HG02763 (cell line): ENCODE results near the gene PRCD.
"Not testable (repeated sequence)": the region's sequence is repeated elsewhere in the genome, so short reads cannot be mapped to it uniquely, and the experiment has no call there.

Experiments used
- ATAC-seq: cut with Tn5 transposase; IDR thresholded peaks from one replicate; pipeline ENCODE4 v1.9.1; 2021; ENCODE audit warnings: mild to moderate bottlenecking, moderate library complexity; ENCODE audit not compliant: unreplicated experiment

PRCD gene

DNA sequence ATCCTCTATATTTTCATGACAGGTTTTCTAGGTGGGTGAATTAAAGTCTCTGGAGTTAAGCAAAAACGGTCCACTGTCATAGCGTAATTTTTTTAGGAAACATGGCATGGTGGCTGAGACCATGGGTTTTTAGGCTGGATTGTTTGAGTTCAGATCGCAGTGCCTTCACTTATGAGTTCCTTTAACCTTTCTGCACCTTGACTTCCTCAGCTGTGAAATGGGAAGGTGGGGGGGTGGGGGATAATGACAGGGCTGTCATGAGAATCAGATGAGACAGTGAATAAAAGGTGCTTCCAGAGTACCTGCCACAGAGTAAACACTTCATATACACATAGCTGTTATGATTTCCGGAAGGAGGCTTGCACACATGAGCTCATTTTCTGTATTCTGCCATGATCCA lies 11.8 kb downstream of the PRCD start:
- ATAC-seq: no peak

DNA sequence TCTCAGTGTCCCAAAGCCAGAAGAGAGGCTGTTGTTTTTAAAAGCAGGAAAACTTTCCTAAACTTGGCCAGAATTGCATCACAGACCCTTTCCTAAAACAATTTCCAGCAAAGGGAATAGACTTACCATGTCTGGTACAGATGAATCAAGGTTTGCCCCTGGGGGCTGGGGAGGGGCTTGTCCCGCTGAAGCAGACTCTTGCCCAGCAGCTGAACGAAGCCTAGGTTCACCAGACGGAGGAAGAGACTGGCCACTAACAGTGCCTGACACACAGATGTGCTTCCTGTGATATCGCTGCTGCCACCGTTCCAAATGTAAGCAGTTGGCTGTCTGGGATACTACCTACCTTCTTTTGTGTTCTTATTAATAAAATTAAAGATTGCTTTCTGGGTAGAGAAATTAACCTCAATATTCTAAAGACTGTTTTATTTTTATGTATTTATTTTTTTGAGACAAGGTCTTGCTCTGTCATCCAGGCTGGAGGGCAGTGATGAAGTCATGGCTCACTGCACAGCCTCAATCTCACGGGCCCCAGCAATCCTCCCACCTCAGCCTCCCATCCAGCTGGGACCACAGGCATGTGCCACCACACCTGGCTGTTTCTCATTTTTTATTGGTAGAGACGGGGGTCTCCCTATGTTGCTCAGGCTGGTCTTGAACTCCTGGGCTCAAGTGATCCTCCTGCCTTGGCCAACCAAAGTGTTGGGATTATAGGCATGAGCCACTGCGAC lies 13.5 kb downstream of the PRCD start:
- no peak for ATAC-seq

DNA sequence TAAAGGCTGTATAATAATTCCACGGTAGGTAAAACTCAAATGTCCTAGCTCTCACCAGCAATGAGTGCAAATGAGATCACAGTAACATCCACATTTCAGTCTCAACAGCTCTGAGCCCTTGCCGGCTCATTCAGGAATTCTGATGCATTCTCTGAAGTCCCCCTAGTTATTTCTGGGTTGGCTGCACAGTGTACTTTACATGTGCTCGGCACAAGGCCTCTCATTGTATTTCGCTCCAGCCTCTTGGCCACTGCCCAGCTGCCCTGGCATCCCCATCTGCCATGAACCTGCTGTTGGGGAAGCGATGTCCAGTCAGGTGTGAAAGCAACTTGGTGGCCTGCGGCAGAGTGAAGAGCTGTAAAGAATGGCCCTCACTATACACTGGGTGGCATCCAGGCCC lies 14.3 kb downstream of the PRCD start:
- no peak for ATAC-seq

DNA sequence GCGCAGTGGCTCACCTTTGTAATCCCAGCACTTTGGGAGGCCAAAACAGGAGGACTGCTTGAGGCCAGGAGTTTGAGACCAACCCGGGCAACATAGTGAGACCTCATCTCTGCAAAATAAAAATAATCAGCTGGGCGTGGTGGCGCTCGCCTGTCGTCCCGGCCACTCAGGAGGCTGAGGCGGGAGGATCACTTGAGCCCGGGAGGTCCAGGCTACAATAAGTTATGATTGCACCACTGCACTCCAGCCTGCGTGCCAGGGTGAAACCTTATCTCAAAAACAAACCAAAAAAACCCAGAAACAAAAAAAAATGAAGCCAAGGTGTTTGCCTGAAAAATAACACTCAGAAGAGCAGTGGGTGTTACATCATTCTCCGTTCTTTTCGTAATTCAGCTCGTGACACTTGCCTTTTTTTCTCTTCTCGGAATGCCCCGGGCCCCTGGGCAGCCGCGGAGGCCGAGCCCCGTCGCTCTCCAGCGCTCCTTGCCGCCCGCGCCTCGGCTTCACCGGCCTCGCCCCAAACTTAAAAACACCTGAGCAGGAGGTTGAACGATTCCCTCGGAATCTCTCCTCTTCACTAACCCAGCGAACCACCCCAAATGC lies 17.0 kb downstream of the PRCD start:
- no peak for ATAC-seq

DNA sequence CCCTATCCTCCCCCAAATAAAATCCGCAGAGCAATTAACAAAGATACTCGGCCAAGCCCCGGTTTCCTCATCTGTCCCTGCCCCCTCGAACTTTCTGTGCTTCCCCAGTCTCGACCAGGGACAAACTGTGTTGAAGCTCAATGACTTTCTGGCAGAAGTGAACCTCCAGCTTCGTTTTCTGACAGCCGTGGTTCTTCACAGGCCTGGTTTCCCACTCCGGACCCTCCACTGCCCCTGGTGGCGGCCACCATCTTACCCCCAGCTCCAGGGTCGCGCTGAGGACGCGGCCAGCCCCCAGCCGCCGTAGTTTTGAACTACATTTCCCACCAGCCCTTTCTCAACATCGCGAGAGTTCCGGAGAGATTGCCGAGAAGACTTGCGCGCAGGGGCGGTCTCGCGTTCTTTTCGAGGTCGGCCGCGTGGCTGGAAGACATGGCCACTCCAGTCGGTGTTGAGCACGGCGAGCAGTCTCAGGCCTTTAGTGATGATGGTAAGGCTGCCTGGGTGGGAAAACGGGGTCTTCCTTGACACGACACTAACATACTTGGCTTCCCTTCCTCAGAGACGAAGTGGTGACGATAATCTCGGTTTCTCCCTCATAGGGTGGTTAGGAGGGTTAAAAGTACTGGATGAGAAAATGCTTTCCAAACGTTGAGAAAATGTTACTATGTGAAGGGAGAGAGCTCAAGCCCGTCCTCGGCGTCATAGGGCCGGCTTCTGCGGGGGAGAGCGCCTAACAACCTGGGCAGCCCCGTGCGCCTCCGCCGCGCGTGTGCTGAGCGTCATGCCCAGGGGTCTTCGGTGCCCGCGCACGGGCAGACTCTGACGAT lies 17.7 kb downstream of the PRCD start:
- ATAC-seq: peak; percentile 79

DNA sequence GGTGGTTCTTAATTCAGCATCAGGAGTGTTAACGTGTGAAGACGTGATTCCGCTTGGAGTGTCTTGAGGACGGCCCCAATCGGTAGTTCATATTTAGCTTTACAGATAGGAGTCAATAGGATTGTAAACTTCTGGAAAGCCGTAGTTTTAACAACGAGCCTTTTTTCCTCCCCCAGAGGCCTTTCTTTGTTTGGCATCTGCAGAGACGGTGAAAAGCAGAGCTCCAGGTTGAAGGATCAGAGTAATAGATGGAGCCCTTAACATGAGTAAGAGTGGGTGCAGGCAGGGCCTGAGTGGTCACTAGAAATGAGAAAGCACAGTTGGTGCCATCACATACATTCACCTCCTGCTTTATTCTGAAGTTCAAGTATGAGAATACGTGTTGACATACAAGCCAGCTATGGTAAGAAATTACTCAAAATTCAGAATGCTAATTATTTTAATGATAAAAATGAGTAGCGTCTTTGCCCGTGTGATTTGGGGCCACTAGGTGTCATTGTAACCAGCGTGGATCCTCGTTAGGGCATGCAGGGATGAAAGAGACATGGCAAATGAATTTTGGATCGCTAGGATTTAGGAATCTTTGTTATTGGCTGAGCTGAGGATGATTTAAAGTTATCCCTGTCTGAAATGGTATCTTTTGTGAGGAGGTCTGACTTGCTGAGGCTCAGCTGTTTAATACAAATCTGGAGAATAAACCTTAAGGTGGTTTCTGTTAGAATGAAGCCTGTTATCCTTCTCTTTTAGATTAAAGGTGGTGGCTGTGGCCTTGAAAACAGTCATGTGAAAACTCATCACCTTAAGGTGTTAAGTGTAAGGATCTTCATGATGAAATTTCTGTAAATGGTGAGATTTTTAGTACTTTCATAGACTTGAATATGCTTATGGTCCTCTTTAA lies 18.6 kb downstream of the PRCD start:
- ATAC-seq: no peak

DNA sequence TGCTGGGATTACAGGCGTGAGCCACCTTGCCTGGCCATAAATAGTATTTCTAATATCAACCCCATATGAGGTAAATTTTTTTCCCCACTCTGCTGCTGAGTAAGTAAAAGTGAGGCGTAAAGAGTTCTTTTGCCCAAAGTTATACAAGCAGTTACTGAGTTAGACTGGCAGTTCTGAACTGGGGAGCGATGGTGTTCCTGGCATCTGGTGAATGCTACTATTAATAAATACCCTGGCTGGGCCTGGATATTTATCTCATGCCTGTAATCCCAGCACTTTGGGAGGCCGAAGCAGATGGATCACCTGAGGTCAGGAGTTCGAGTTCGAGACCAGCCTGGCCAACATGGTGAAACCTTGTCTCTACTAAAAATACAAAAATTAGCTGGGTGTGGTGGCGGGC lies 19.6 kb downstream of the PRCD start:
- not testable (repeated sequence) for ATAC-seq

DNA sequence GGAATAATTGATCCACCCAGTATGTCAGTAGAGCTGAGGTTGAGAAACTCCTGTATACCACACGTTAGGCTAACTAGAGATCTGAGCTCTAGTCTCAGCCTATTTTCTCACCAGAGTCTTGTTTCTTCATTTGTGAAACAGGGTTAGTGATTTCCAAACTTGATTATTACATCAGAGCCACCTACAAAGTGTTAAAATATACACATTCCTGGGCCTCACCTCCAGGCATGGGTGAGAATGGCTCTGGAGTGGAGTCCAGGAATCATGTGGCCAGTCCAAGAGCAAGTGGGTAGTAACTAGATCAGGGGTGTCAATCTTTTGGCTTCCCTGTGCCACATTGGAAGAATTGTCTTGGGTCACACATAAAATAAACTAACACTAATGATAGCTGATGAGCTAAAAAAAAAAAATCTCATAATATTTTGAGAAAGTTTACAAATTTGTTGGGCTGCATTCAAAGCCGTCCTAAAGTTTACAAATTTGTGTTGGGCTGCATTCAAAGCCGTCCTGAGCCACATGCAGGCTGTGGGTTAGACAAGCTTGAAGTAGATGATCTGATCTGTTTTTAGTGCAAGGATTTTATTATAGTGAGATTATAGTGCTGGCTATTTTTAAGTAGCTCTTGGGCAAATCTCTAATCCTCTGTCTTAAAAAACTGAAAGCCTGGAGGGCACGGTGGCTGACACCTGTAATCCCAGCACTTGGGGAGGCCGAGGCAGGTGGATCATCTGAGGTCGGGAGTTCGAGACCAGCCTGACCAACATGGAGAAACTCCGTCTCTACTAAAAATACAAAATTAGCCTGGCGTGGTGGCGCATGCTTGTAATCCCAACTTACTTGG lies 20.4 kb downstream of the PRCD start:
- no peak for ATAC-seq

DNA sequence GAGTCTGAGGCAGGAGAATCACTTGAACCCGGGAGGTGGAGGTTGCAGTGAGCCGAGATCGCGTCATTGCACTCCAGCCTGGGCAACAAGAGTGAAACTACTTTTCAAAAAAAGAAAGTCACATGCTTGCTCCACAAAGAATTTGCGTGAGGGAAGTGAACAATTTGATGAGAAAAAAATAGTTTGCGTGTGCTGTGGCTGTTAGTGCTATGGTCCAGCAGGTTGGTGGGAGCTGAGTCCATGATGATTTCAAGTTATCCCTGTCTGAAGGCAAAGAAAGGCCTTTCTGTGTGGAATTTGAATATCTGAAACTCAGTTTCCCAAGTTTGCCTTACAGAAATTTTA lies 21.0 kb downstream of the PRCD start:
- ATAC-seq: no peak

DNA sequence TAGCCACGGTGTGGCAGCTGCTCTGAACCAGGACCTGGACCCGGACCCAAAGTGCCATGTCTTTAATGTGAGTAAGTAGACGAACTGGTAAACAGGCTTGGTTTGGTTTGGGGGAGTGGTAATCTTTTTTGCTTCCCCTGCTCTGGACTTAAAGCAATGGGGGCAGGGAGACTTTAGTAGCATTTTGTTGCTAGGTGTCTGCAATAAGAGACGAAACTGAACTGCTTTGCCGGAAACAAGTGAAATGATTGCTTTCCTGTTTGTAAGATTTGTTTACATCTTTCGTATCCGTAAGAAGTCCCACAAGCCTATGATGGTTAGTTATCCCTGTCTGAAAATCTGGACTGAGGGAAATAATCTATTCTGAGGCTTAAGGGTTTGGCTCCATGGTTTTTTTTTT lies 21.5 kb downstream of the PRCD start:
- no peak for ATAC-seq

DNA sequence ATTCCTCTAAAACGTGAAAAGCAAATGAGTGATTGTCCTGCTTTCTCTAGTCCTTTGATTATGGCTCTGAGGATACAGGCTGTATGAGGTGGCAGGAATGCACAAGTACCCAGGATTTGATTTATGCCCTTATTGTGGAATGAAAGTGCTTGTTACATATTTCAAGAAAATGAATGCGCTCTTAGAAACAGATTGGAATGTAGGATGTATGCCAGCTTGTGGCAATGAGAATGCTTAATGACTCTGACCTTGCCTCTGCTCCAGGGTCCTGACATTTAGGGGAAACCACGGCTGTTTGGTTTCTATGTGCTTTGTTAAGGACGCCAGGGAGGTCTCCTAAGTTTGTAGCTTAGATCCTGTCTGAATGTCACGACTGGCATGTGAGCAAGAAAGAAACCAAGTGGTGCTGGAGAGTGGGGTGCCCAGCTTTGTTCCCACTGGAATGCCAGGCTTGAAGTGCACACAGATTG lies 22.0 kb downstream of the PRCD start:
- no peak for ATAC-seq

DNA sequence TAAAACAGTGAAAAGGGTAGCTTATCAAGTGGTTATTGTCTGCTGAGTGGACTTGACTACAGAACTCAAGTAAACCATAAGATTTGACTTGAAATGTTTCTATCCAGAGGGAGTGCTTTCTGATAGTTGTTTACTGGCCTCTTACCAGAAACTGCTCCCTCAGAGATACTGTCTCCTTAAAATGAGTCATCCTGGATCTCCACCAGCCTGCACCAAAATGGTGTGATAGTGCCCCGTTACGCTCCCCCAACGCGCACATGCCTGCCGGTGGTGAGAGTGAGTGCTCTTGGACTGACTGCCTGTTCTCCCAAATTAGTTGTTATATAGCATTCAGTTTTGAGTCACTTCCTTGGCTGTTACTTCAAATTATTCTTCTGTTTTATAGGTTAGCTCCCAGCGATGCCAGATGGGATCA lies 22.9 kb downstream of the PRCD start:
- ATAC-seq: no peak

DNA sequence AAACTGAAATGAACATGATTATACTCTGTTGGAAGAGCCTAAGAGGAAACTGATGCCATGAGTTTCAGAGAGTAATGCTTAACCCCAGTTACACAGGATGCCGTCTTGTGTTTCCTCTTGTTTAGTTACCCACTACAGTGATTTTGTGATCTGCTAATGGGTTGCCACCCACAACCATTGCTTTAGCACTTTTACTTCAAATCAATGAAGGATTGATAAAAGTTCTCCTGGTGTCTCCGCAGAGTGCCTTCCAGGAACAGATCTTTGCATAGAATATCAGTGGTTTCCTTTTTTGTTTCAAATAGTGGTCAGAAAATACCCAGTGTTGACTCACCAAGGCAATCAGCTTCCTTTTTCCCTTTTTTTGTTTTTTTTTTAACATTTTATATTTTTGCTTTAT lies 23.5 kb downstream of the PRCD start:
- not testable (repeated sequence) for ATAC-seq

DNA sequence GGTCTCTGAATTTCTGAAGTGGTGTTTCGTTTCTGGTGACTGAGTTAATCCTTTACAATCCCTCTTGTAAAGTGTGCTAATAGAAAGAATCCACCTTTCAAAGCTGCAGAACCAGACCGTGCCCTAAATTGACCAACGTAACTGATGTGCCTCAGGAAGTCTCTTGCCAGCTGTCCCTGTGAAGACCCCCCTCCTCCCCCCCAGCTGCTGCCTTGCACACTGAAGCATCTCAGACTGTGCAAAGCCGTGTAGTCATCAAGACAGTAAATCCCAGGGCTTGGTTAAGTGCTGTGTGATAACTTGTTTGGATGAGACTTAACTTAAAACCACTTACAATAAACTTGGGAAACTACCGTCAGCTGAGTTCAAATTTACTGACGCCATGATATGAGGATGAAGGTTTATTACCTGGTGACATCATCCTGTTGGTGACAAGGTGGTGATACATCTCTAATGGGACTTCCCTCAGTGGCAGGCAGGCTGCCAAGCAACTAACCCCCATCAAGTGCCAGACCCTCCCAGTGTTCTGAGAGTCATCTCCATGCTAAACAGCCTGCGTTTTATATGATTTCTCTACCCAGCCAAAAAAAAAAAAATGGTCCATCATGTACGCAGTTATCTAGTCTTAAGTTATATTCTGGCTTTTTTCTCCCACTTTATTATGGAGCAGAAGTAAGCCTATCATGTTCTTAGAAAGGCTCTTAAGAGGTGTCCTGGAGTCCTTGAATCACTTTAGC lies 25.3 kb downstream of the PRCD start:
- not testable (repeated sequence) for ATAC-seq

DNA sequence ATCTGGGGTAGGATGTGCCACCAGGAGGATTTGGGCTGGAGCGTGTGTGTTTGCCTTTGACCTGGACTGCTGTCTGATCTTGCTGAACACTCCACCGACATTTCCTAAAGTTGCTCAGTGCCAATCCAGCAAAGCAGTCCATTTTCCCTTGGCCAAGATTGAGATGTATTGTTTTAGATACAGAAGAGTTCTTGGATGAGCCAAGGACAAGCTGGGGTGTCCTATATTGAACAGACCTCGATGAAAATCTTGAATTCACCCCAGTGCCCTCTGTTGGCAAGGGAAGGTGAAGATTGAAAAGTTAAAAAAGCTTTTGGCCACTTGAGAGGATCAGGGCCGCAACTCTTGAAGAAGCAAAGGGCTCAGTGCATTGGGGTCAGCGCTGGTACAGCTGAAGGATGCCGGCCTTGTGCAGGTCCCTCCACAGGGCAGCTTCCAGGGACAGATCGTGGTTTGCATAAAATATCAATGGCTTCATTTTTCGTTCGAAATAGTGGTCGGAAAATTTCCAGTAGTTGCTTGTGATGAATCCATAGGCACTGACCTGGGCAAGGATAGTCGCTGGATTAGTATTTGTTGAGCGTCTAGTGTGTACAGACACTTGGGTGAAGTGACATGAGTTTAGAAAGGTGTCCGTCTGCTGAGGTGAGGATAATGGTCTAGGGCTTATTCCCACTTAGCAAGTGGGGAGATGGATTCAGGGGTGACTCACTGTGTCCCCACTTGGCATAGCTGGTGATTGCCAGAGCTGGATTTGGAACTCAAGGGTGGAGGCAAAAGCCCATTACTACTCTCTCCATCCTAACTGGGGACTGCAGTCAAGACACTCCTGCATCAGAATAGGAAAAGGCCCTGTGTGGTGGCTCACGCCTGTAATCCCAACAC lies 26.1 kb downstream of the PRCD start:
- ATAC-seq: no peak

DNA sequence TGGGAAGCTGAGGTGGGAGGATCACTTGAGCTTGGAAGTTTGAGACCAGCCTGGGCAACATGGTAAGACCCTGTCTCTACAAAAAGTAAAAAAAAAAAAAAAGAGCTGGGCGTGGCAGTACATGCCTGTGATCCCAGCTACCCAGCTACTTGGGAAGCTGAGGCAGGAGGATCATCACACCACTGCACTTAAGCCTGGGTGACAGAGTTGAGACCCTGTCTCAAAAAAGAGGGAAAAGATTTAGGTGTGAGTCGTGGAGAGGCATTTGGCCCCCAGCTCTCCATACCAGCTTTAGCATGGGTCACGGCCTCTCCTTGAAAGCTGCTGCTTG lies 26.7 kb downstream of the PRCD start:
- no peak for ATAC-seq

DNA sequence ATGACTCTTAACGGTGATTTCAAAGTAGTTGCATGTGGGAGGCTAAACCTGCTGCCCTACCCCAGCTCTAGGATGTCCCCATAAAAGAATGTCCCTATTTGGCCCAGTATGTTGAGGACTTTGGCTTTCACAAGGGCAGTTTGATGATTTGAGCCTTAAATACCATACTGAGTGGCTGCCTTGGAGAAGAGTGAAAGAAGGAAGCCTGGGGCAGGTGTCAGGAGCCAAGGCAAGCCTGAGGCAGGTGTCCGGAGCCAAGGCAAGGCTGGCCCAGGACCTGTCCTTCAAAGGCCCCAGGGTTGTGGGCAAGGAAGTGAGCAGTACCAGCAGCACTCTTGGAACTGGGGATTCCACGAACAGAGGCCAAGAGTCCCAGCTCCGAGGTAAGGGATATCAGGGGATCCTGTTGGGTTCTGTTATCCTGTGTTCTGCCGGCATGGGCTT lies 27.2 kb downstream of the PRCD start:
- ATAC-seq: no peak

DNA sequence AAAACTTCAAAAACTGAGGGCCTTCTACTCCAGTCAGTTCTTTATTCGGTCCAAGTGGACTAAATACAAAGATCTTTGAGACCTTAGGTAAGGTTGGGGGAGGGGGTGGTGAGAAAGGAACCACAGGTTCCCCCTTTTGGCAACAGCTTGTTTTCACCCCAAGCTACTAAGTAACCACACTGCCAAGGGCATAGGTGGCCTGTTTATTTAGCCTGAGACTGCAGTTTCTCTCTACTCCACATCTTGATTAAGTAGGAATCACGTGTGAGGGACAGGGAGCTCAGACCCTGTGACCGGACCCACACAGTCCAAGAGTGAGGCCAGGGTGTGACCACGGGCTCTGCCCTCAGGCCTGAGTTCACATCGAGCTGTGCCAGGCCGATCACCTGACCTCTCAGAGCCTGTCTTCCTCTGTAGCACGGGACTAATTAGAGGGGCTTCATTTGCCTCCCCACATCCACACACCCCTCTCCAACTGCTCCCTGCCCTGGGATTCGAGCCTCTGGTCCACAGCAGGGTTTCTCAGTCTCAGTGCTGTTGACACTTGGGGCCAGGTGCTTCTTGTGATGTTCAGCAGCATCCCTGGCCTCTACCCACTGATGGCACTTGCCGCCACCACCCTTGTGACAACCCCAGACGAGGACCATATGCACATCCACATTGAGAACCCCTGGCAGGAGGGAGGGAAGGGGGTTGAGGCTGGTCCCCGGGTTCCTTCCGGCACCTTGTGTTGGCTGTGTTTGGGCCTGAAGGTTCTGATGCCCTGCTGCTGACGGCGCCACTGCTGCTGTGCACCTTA lies 28.0 kb downstream of the PRCD start:
- no peak for ATAC-seq
